Panc1 (cell line): Measurements from ENCODE around the gene ADISSP. TPM values are rescaled to one million over a fixed set of nuclear protein-coding genes. Genes with fewer than 3 reads are reported as not detected.

ENCODE experiments used
- ATAC-seq: fragments of 200-7000 bp; cut with Tn5 transposase; 2 replicates; pipeline ENCODE4 v1.9.1; 2020; ENCODE audit warnings: mild to moderate bottlenecking, moderate library complexity
- BruUV-seq: library from RNA; stranded (reverse); fragments of 400-500 nt; replicated peaks from 2 replicates; lab custom pipeline; 2021; lab: Mats Ljungman, UMichigan
- CTCF ChIA-PET: fragments of 300-600 bp; sonication (Branson Sonifier 250); formaldehyde crosslinking; loops from one replicate; lab custom pipeline; 2022; ENCODE audit warnings: antibody characterized with exemption; lab: Charles Lee
- POLR2A ChIA-PET: fragments of 300-600 bp; sonication (Branson Sonifier 250); formaldehyde crosslinking; loops from one replicate; lab custom pipeline; 2022; ENCODE audit warnings: antibody characterized with exemption; lab: Charles Lee
- DNase-seq: peaks from one replicate; pipeline ENCODE4 v3.0.0-alpha.2; 2010; ENCODE audit warnings: low read depth, low spot score
- H3K27ac ChIP-seq: 2 replicates; pipeline ENCODE4 v1.5.1; 2011; ENCODE audit warnings: mild to moderate bottlenecking, low read length, inconsistent platforms
- H3K27me3 ChIP-seq: fragments of 200-500 bp; sonication (Bioruptor generic); 2 replicates; pipeline ENCODE4 v1.6.0; 2014; ENCODE audit warnings: low read length, inconsistent platforms; ENCODE audit not compliant: control insufficient read depth, insufficient read depth
- H3K36me3 ChIP-seq: fragments of 200-500 bp; sonication (Bioruptor generic); 2 replicates; pipeline ENCODE4 v1.5.1; 2014; ENCODE audit warnings: inconsistent platforms, mild to moderate bottlenecking, low read length, moderate library complexity; ENCODE audit not compliant: control insufficient read depth, insufficient read depth
- H3K4me1 ChIP-seq: 2 replicates; pipeline ENCODE4 v1.5.1; 2011; ENCODE audit warnings: inconsistent platforms, mild to moderate bottlenecking, low read length, moderate library complexity; ENCODE audit not compliant: control insufficient read depth, insufficient read depth
- H3K4me3 ChIP-seq, 2 experiments: 2 replicates each; pipeline ENCODE4 v1.5.1; 2011 to 2012; ENCODE audit warnings: low read depth in 2 of 2, low read length in 2 of 2, mild to moderate bottlenecking in 2 of 2, inconsistent platforms in 1 of 2, moderate library complexity in 1 of 2
- H3K9me3 ChIP-seq: fragments of 200-500 bp; sonication (Bioruptor generic); 2 replicates; pipeline ENCODE4 v1.5.1; 2014; ENCODE audit warnings: low read depth, mild to moderate bottlenecking, inconsistent platforms, low read length, moderate library complexity; ENCODE audit not compliant: control insufficient read depth, insufficient read depth
- CTCF ChIP-seq: fragments of 450-650 bp; IDR thresholded peaks from 2 replicates; pipeline ENCODE4 v1.5.1; 2017; ENCODE audit warnings: mild to moderate bottlenecking
- POLR2AphosphoS5 ChIP-seq: IDR thresholded peaks from 2 replicates; pipeline ENCODE4 v1.6.1; 2012; ENCODE audit warnings: mild to moderate bottlenecking, low read depth, low read length, moderate library complexity
- REST ChIP-seq, 2 experiments: IDR thresholded peaks; 2 replicates each; pipeline ENCODE4 v1.6.1; 2011 to 2012; ENCODE audit warnings: low read depth in 2 of 2, control low read depth in 1 of 2, low read length in 1 of 2, mild to moderate bottlenecking in 1 of 2, moderate library complexity in 1 of 2; ENCODE audit not compliant: insufficient read depth in 1 of 2
- SIN3A ChIP-seq: IDR thresholded peaks from 2 replicates; pipeline ENCODE4 v1.6.1; 2012; ENCODE audit warnings: low read depth, mild to moderate bottlenecking, low read length, moderate library complexity, borderline replicate concordance; ENCODE audit not compliant: insufficient read depth
- TCF7L2 ChIP-seq: IDR thresholded peaks from 2 replicates; pipeline ENCODE4 v1.6.1; 2011; ENCODE audit warnings: mild to moderate bottlenecking, low read depth, low read length, inconsistent platforms
- in situ Hi-C: cut with HindIII; loops from 2 replicates; pipeline ENCODE4 v1.10.0; 2016; ENCODE audit warnings: low sequenced_read_pairs, low pct_unique_long_range_greater_than_20kb
- intact Hi-C: fragments of 100-400 bp; cut with micrococcal nuclease; formaldehyde crosslinking; loops from one replicate; pipeline ENCODE4 v1.10.0; 2022; ENCODE audit not compliant: unreplicated experiment
- total RNA-seq: library from RNA; stranded (reverse); gene quantifications from one replicate; pipeline ENCODE4 v1.2.1, GENCODE V29; 2021; ENCODE audit not compliant: unreplicated experiment

ADISSP gene
- total RNA-seq, 1 experiment from 2014 or later, result 100 TPM

- no peak overlapping the region for H3K4me3 ChIP-seq
- TF ChIP-seq REST (IDR thresholded peaks at IDR 0.05; ENCODE audit: insufficient read depth in 1 of 2, low read depth in 2 of 2, low read length in 1 of 2), result no peak
- no peak for TF ChIP-seq POLR2AphosphoS5
- no peak for TF ChIP-seq CTCF
- no peak for TF ChIP-seq SIN3A
- no peak for TF ChIP-seq TCF7L2
- no peaks in the 10 kb centered on the region for H3K9me3 ChIP-seq
- no peak for DNase-seq
- intact Hi-C loops, result no loop called here
- no peaks in the 10 kb centered on the region for H3K4me1 ChIP-seq
- H3K27me3 ChIP-seq, result no peaks in the 10 kb centered on the region
- no peaks in the 10 kb centered on the region for H3K36me3 ChIP-seq
- ChIA-PET POLR2A (no interaction called here), CTCF (no interaction called here)
- no peak for ATAC-seq
- no peak overlapping the region for H3K27ac ChIP-seq
- in situ Hi-C loops, result no loop called here
- no TSS peak for BruUV-seq
These were observed 7.7 kb downstream of the ADISSP start for GRCh38 chr20:3759884-3760283.

- in situ Hi-C loops, result no loop called here
- POLR2A ChIA-PET, result no interaction called here
- no peaks in the 10 kb centered on the region for H3K27me3 ChIP-seq
- H3K4me3 ChIP-seq, result no peak overlapping the region
- TF ChIP-seq CTCF (no peak), SIN3A (no peak), REST (IDR thresholded peaks at IDR 0.05; ENCODE audit: insufficient read depth in 1 of 2, low read depth in 2 of 2, low read length in 1 of 2) (no peak)
- no TSS peak for BruUV-seq
- no peak for DNase-seq
- intact Hi-C loops, result no loop called here
- H3K4me1 ChIP-seq, result no peaks in the 10 kb centered on the region
- no peak overlapping the region for H3K27ac ChIP-seq
- H3K9me3 ChIP-seq, result no peaks in the 10 kb centered on the region
- no peaks in the 10 kb centered on the region for H3K36me3 ChIP-seq
- ATAC-seq, result no peak
- CTCF ChIA-PET, result no interaction called here
These were observed 8.2 kb downstream of the ADISSP start for GRCh38 chr20:3759316-3759823.
